HEK293 (cell line): ENCODE results near the gene MYL4.
"Not testable (repeated sequence)": the region's sequence is repeated elsewhere in the genome, so short reads cannot be mapped to it uniquely, and the experiment has no call there.

Experiments used
- CTCF ChIA-PET: fragments of 350-600 bp; formaldehyde crosslinking; extraction: SDS; loops from one replicate; lab custom pipeline; 2021; ENCODE audit warnings: antibody characterized with exemption; lab: Yijun Ruan, JAX
- POLR2A ChIA-PET: fragments of 300-600 bp; formaldehyde crosslinking; extraction: SDS; loops from one replicate; lab custom pipeline; 2020; ENCODE audit warnings: antibody characterized with exemption, inconsistent platforms; lab: Yijun Ruan, JAX
- H3K27ac ChIP-seq: fragments of 200-500 bp; sonication (Bioruptor generic); 2 replicates; pipeline ENCODE4 v1.5.1; 2014; ENCODE audit warnings: low read depth, low read length, control low read depth, inconsistent platforms; ENCODE audit errors: extremely low read depth
- H3K36me3 ChIP-seq, 2 experiments: fragments of 200-500 bp in 1 of 2; sonication (Bioruptor generic) in 1 of 2; 1 replicate in 1 of 2; 2 replicates in 1 of 2; pipeline ENCODE4 v1.5.1; 2014 to 2017; ENCODE audit warnings: inconsistent platforms in 2 of 2, low read length in 2 of 2; ENCODE audit not compliant: control insufficient read depth in 2 of 2, insufficient read depth in 1 of 2
- H3K4me1 ChIP-seq: fragments of 200-500 bp; sonication (Bioruptor generic); 2 replicates; pipeline ENCODE4 v1.5.1; 2014; ENCODE audit warnings: mild to moderate bottlenecking, low read length, inconsistent platforms; ENCODE audit not compliant: control insufficient read depth, insufficient read depth
- H3K4me3 ChIP-seq: 2 replicates; pipeline ENCODE4 v1.5.1; 2011; ENCODE audit warnings: low read depth, mild to moderate bottlenecking, control low read depth, low read length, moderate library complexity
- H3K9me3 ChIP-seq: fragments of 200-500 bp; sonication (Bioruptor generic); 2 replicates; pipeline ENCODE4 v1.5.1; 2014; ENCODE audit warnings: low read depth, low read length, inconsistent platforms; ENCODE audit not compliant: control insufficient read depth, insufficient read depth
- EGR2 ChIP-seq: fragments of 450-650 bp; formaldehyde crosslinking; IDR thresholded peaks from 2 replicates; pipeline ENCODE4 v1.5.1; 2016; ENCODE audit warnings: low read depth, missing biosample characterization, missing genetic modification characterization
- GLIS1 ChIP-seq: fragments of 450-650 bp; formaldehyde crosslinking; IDR thresholded peaks from 2 replicates; pipeline ENCODE4 v1.5.1; 2016; ENCODE audit warnings: missing biosample characterization, missing genetic modification characterization
- HOXA7 ChIP-seq: sonication (generic); formaldehyde crosslinking; IDR thresholded peaks from 2 replicates; pipeline ENCODE4 v1.8.1; 2022; ENCODE audit warnings: missing genetic modification reagents, borderline replicate concordance
- KLF1 ChIP-seq: fragments of 450-650 bp; formaldehyde crosslinking; IDR thresholded peaks from 2 replicates; pipeline ENCODE4 v1.5.1; 2016; ENCODE audit warnings: missing biosample characterization, missing genetic modification characterization
- KLF10 ChIP-seq: fragments of 450-650 bp; IDR thresholded peaks from 2 replicates; pipeline ENCODE4 v1.5.1; 2018; ENCODE audit warnings: missing biosample characterization, mild to moderate bottlenecking, missing genetic modification characterization
- SCRT2 ChIP-seq: fragments of 450-650 bp; formaldehyde crosslinking; IDR thresholded peaks from 2 replicates; pipeline ENCODE4 v1.5.1; 2016; ENCODE audit warnings: missing biosample characterization, missing genetic modification characterization
- SETDB1 ChIP-seq: IDR thresholded peaks from one replicate; pipeline ENCODE4 v1.6.1; 2017; ENCODE audit warnings: mild to moderate bottlenecking, low read length, moderate library complexity, mixed read lengths; ENCODE audit not compliant: insufficient read length
- ZBTB21 ChIP-seq: fragments of 450-650 bp; formaldehyde crosslinking; IDR thresholded peaks from 2 replicates; pipeline ENCODE4 v1.5.1; 2017; ENCODE audit warnings: missing biosample characterization, missing genetic modification characterization
- ZIC2 ChIP-seq: fragments of 450-650 bp; formaldehyde crosslinking; IDR thresholded peaks from 2 replicates; pipeline ENCODE4 v1.5.1; 2016; ENCODE audit warnings: missing biosample characterization, missing genetic modification characterization
- ZNF24 ChIP-seq: fragments of 450-650 bp; formaldehyde crosslinking; IDR thresholded peaks from 2 replicates; pipeline ENCODE4 v1.5.1; 2016; ENCODE audit warnings: missing biosample characterization, missing genetic modification characterization
- ZNF560 ChIP-seq: fragments of 450-650 bp; formaldehyde crosslinking; IDR thresholded peaks from 2 replicates; pipeline ENCODE4 v1.5.1; 2017; ENCODE audit warnings: missing biosample characterization, missing genetic modification characterization, borderline replicate concordance
- ZNF585B ChIP-seq: fragments of 450-650 bp; formaldehyde crosslinking; IDR thresholded peaks from 2 replicates; pipeline ENCODE4 v1.5.1; 2016; ENCODE audit warnings: missing biosample characterization, missing genetic modification characterization
- ZNF670 ChIP-seq: fragments of 450-650 bp; formaldehyde crosslinking; IDR thresholded peaks from 2 replicates; pipeline ENCODE4 v1.5.1; 2016; ENCODE audit warnings: missing biosample characterization, missing genetic modification characterization, low read depth
- ZNF830 ChIP-seq: fragments of 450-650 bp; IDR thresholded peaks from 2 replicates; pipeline ENCODE4 v1.5.0; 2018; ENCODE audit warnings: missing biosample characterization, missing genetic modification characterization, low read depth, mild to moderate bottlenecking, moderate library complexity
- TF ChIP-seq, protein P1 (sequence below): fragments of 450-650 bp; formaldehyde crosslinking; IDR thresholded peaks from 2 replicates; pipeline ENCODE4 v1.5.1; 2017; ENCODE audit warnings: missing biosample characterization, missing genetic modification characterization
- TF ChIP-seq, protein P2 (sequence below): fragments of 450-650 bp; formaldehyde crosslinking; IDR thresholded peaks from 2 replicates; pipeline ENCODE4 v1.5.1; 2016; ENCODE audit warnings: missing biosample characterization, missing genetic modification characterization

Gene MYL4

DNA sequence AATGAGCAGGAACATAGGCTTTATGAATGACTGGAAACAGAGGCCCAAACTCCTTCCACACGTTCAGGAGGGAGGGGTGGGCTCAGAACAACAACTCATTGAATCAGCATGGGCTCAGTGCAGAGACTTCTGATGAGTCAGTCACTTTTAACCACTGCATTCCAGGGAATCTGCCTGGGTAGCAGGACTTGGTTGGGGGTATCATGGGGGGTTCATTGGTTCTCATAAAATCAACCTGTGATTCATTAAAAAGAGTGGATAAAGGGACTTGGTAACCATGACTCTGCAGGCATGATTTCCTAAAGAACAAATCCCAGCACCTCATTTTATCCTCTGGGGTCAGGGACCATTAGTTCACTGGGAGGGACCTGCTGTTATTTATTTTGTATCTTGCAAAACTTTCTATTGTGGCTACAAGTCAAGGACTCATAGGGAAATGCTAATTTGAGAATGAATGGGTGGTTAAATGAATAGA, 58.2 kb downstream of the MYL4 start:
- Histone ChIP-seq H3K36me3 (no peaks in the 10 kb centered on the region), H3K4me3 (no peak overlapping the region), H3K27ac (no peak overlapping the region), H3K4me1 (no peaks in the 10 kb centered on the region), H3K9me3 (no peaks in the 10 kb centered on the region)
- TF ChIP-seq EGR2 (no peak), ZIC2 (peak; percentile 89), GLIS1 (peak; percentile 96), KLF10 (no peak)
- TF ChIP-seq, protein P1, sequence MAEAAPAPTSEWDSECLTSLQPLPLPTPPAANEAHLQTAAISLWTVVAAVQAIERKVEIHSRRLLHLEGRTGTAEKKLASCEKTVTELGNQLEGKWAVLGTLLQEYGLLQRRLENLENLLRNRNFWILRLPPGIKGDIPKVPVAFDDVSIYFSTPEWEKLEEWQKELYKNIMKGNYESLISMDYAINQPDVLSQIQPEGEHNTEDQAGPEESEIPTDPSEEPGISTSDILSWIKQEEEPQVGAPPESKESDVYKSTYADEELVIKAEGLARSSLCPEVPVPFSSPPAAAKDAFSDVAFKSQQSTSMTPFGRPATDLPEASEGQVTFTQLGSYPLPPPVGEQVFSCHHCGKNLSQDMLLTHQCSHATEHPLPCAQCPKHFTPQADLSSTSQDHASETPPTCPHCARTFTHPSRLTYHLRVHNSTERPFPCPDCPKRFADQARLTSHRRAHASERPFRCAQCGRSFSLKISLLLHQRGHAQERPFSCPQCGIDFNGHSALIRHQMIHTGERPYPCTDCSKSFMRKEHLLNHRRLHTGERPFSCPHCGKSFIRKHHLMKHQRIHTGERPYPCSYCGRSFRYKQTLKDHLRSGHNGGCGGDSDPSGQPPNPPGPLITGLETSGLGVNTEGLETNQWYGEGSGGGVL (tag by site-specific recombination) = no peak
- ChIA-PET POLR2A (no interaction called here), CTCF (no interaction called here)

DNA sequence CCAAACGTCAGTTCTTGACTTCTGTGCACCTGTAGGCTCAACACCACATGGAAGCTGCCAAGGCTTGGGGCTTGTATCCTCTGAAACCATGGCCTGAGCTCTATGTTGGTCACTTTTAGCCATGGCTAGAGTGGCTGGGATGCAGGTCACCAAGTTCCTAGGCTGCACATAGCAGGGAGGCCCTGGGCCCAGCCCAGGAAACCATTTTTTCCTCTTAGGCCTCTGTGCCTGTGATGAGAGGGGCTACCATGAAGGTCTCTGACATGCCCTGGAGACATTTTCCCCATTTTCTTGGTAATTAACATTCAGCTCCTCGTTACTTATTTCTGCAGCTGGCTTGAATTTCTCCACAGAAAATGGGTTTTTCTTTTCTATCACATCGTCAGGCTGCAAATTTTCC, 59.8 kb downstream of the MYL4 start:
- H3K4me3 ChIP-seq, H3K4me1 ChIP-seq, H3K27ac ChIP-seq, H3K9me3 ChIP-seq, POLR2A ChIA-PET, H3K36me3 ChIP-seq: not testable (repeated sequence)
- CTCF ChIA-PET = interaction anchor here (1.3 kb wide), 1 partner anchor 47 kb away, joined by 4 read pairs; no protein-coding TSS in a partner anchor
- peak; percentile 94 for TF ChIP-seq ZNF585B (tag by site-specific recombination)

DNA sequence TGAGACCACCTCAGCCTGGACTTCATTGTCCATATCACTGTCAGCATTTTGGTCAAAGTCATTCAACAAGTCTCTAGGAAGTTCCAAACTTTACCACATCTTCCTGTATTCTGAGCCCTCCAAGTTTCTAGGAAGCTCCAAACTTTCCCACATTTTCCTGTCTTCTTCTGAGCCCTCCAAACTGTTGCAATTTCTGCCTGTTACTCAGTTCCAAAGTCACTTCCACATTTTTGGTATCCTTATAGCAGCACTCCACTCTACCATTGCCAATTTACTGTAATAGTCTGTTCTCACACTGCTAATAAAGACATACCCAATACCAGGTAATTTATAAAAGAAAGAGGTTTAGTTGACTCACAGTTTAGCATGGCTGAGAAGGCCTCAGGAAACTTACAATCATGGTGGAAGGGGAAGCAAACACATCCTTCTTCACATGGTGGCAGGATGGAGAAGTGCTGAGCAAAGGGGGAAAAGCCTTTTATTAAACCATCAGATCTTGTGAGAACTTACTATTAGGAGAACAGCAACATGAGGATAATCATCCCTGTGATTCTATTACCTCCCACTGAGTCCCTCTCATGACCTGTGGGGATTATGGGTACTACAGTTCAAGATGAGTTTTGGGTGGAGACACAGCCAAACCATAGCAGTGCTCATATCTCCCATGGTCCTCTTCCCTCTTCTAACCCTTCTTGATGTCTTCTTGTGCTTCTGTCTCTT, 60.6 kb downstream of the MYL4 start:
- H3K36me3 ChIP-seq, H3K4me1 ChIP-seq, POLR2A ChIA-PET, H3K9me3 ChIP-seq, H3K4me3 ChIP-seq, H3K27ac ChIP-seq: not testable (repeated sequence)
- CTCF ChIA-PET = interaction anchor here (1.3 kb wide), 1 partner anchor 46 kb away, joined by 4 read pairs; no protein-coding TSS in a partner anchor

DNA sequence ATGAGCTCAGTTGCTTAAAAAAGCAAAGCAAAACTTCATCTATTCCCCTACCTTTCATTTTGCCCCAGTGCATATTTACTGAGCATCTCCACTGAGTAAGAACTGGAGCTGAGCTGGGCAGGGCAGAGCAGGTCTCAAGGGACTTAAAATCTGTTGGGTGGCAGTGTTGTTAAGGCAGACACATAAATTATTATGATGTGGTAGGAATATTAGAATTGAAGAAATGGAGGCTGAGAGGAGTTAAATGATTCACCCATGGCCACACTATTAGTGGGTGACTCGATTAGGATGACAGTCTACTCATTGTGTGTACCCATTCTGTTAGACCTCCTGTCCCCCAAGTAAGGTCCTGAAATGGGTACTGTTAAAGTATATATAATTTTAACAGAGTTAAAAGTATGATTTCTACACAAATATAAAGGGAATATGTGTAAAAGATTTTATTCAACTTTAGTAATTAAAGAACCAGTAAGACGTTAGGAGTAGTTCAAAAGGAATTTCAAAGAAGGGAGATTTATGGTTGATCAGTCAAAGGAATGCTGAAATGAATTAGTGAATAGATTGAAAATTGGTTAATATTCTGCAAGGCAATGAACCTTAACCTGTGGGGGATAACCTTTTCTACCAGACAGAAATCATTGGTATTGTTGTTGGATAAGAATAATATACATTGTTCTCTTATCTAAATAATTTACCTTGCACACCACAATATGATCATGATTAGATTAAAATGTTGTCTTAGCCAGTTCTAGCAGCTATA, 62.0 kb downstream of the MYL4 start:
- POLR2A ChIA-PET = no interaction called here
- Histone ChIP-seq H3K4me3 (no peak overlapping the region), H3K27ac (no peak overlapping the region)
- no peak for TF ChIP-seq ZNF670 (tag by site-specific recombination)
- no peak for TF ChIP-seq ZNF560 (tag by site-specific recombination)
- no peak for TF ChIP-seq SCRT2
- TF ChIP-seq, protein P2, sequence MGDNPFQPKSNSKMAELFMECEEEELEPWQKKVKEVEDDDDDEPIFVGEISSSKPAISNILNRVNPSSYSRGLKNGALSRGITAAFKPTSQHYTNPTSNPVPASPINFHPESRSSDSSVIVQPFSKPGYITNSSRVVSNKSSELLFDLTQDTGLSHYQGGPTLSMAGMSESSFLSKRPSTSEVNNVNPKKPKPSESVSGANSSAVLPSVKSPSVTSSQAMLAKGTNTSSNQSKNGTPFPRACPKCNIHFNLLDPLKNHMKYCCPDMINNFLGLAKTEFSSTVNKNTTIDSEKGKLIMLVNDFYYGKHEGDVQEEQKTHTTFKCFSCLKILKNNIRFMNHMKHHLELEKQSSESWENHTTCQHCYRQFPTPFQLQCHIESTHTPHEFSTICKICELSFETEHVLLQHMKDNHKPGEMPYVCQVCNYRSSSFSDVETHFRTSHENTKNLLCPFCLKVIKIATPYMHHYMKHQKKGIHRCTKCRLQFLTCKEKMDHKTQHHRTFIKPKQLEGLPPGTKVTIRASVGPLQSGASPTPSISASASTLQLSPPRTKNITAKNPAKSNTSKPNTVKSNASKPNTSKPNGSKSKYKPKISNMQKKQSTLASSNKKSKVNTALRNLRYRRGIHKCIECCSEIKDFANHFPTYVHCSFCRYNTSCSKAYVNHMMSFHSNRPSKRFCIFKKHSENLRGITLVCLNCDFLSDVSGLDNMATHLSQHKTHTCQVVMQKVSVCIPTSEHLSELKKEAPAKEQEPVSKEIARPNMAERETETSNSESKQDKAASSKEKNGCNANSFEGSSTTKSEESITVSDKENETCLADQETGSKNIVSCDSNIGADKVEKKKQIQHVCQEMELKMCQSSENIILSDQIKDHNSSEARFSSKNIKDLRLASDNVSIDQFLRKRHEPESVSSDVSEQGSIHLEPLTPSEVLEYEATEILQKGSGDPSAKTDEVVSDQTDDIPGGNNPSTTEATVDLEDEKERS (tag by site-specific recombination) = no peak
- no peak for TF ChIP-seq ZNF830
- no peak for TF ChIP-seq ZBTB21 (tag by site-specific recombination)
- no peak for TF ChIP-seq HOXA7 (CRISPR knock-in tag)
- no peak for TF ChIP-seq KLF1 (tag by site-specific recombination)
- TF ChIP-seq SETDB1 = no peak
- TF ChIP-seq ZNF24 (tag by site-specific recombination) = no peak
- TF ChIP-seq, all 188 proteins: peak for 0
- Histone ChIP-seq H3K4me1 (peaks cover 11% of the 10 kb centered on the region), H3K36me3 (no peaks in the 10 kb centered on the region), H3K9me3 (no peaks in the 10 kb centered on the region)
- CTCF ChIA-PET = no interaction called here
